ENCODE results near the gene ZNF346.

Gene ZNF346

GRCh38 chr5:177065491-177065890 lies 43.0 kb downstream of the ZNF346 start:
- TF ChIP-seq CTCF (IDR thresholded peaks at IDR 0.05; ENCODE audit: low read depth, low read length, missing control alignments) = no peak
- in situ Hi-C loops (cut with HindIII; ENCODE audit: low sequenced_read_pairs) = no loop called here
- no peak overlapping the region for H3K4me3 ChIP-seq (ENCODE audit: low read depth, low read length)
- DNase-seq (ENCODE audit: low read depth) = no peak

GRCh38 chr5:177066224-177066623 lies 43.7 kb downstream of the ZNF346 start:
- no peak overlapping the region for H3K4me3 ChIP-seq (ENCODE audit: low read depth, low read length)
- no peak for TF ChIP-seq CTCF (IDR thresholded peaks at IDR 0.05; ENCODE audit: low read depth, low read length, missing control alignments)
- in situ Hi-C loops (cut with HindIII; ENCODE audit: low sequenced_read_pairs) = no loop called here
- DNase-seq (ENCODE audit: low read depth) = no peak

GRCh38 chr5:177067503-177067902 lies 45.0 kb downstream of the ZNF346 start:
- no peak for TF ChIP-seq CTCF (IDR thresholded peaks at IDR 0.05; ENCODE audit: low read depth, low read length, missing control alignments)
- H3K4me3 ChIP-seq (ENCODE audit: low read depth, low read length) = no peak overlapping the region
- DNase-seq (ENCODE audit: low read depth) = no peak
- in situ Hi-C loops (cut with HindIII; ENCODE audit: low sequenced_read_pairs) = no loop called here

GRCh38 chr5:177070536-177071191 lies 48.2 kb downstream of the ZNF346 start:
- in situ Hi-C loops (cut with HindIII; ENCODE audit: low sequenced_read_pairs) = no loop called here
- DNase-seq (ENCODE audit: low read depth) = no peak
- no peak for TF ChIP-seq CTCF (IDR thresholded peaks at IDR 0.05; ENCODE audit: low read depth, low read length, missing control alignments)
- H3K4me3 ChIP-seq (ENCODE audit: low read depth, low read length) = no peak overlapping the region

GRCh38 chr5:177071666-177072385 lies 49.3 kb downstream of the ZNF346 start:
- peak; percentile 76 for DNase-seq (ENCODE audit: low read depth)
- H3K4me3 ChIP-seq (ENCODE audit: low read depth, low read length) = no peak overlapping the region
- TF ChIP-seq CTCF (IDR thresholded peaks at IDR 0.05; ENCODE audit: low read depth, low read length, missing control alignments) = peak; percentile 91
- in situ Hi-C loops (cut with HindIII; ENCODE audit: low sequenced_read_pairs) = no loop called here

GRCh38 chr5:177077335-177077734 lies 54.8 kb downstream of the ZNF346 start:
- H3K4me3 ChIP-seq (ENCODE audit: low read depth, low read length) = no peak overlapping the region
- no peak for TF ChIP-seq CTCF (IDR thresholded peaks at IDR 0.05; ENCODE audit: low read depth, low read length, missing control alignments)
- no peak for DNase-seq (ENCODE audit: low read depth)
- in situ Hi-C loops (cut with HindIII; ENCODE audit: low sequenced_read_pairs) = no loop called here

Data from astrocyte of the cerebellum (primary cell).